Gastroesophageal sphincter (tissue), 4 donors: ENCODE data around the gene DUXA. TPM values are rescaled to one million over a fixed set of nuclear protein-coding genes. Genes with fewer than 3 reads are reported as not detected.

Experiments
- ATAC-seq: fragments of 150-250 bp; one replicate; pipeline ENCODE4 v1.9.1; 2016; ENCODE audit warnings: mild to moderate bottlenecking, moderate library complexity
- H3K27ac ChIP-seq, 4 donors: fragments of 200-600 bp; sonication (generic) in 3 of 4; 1 replicate in 3 of 4; 2 replicates in 1 of 4; pipeline ENCODE4 v1.5.1; 2016 to 2019
- H3K27me3 ChIP-seq: fragments of 200-600 bp; sonication (generic); one replicate; pipeline ENCODE4 v1.5.1; 2019
- H3K36me3 ChIP-seq, 2 donors: fragments of 200-600 bp; sonication (generic); one replicate each; pipeline ENCODE4 v1.5.1; 2019; ENCODE audit warnings: control low read depth in 1 of 2
- H3K4me1 ChIP-seq, 3 donors: fragments of 200-600 bp; sonication (generic); 1 replicate in 2 of 3; 2 replicates in 1 of 3; pipeline ENCODE4 v1.5.1; 2016 to 2019; ENCODE audit warnings: control low read depth in 2 of 3
- H3K4me3 ChIP-seq, 2 donors: fragments of 200-600 bp; sonication (generic); one replicate each; pipeline ENCODE4 v1.5.1; 2019; ENCODE audit warnings: mild to moderate bottlenecking in 1 of 2, moderate library complexity in 1 of 2
- H3K9me3 ChIP-seq, 3 donors: fragments of 200-600 bp; sonication (generic); one replicate each; pipeline ENCODE4 v1.5.1; 2017 to 2019; ENCODE audit warnings: control low read depth in 2 of 3
- EP300 ChIP-seq: sonication (generic); formaldehyde crosslinking; IDR thresholded peaks from one replicate; pipeline ENCODE4 v1.6.1; 2017; ENCODE audit warnings: antibody characterized with exemption, mild to moderate bottlenecking
- POLR2A ChIP-seq, 2 donors: fragments of 450-650 bp; IDR thresholded peaks; one replicate each; pipeline ENCODE4 v1.6.1; 2017; ENCODE audit warnings: antibody characterized with exemption in 2 of 2, mild to moderate bottlenecking in 2 of 2, moderate library complexity in 1 of 2
- POLR2AphosphoS5 ChIP-seq: sonication (generic); formaldehyde crosslinking; IDR thresholded peaks from one replicate; pipeline ENCODE4 v1.6.1; 2017; ENCODE audit warnings: antibody characterized with exemption
- WGBS, 2 donors: methylation state at CpG; one replicate each; pipeline ENCODE4 v1.1.5; 2018; ENCODE audit warnings: low coverage in 1 of 2; 5-methylcytosine and 5-hydroxymethylcytosine counted together
- total RNA-seq, 4 donors: library from RNA; depleted of rRNA; stranded (reverse); fragments of >200 nt; gene quantifications; one replicate each; pipeline ENCODE4 v1.1.0, GENCODE V29; 2016
- TF ChIP-seq, protein P1 (sequence below), 4 experiments: fragments of 200-600 bp in 2 of 4; fragments of 450-650 bp in 2 of 4; sonication (generic) in 1 of 4; IDR thresholded peaks; one replicate each; pipeline ENCODE4 v1.5.1; 2017 to 2019; ENCODE audit warnings: antibody characterized with exemption in 4 of 4, mild to moderate bottlenecking in 2 of 4, moderate library complexity in 2 of 4

The DUXA gene
- total RNA-seq, 4 donors from 2014 or later: not detected

GRCh38 chr19:57192077-57192420, 24.8 kb upstream of the DUXA start:
- H3K9me3 ChIP-seq: no peaks in the 10 kb centered on the region
- no peak for TF ChIP-seq EP300
- no peak for TF ChIP-seq POLR2A (IDR thresholded peaks at IDR 0.05)
- TF ChIP-seq, protein P1, sequence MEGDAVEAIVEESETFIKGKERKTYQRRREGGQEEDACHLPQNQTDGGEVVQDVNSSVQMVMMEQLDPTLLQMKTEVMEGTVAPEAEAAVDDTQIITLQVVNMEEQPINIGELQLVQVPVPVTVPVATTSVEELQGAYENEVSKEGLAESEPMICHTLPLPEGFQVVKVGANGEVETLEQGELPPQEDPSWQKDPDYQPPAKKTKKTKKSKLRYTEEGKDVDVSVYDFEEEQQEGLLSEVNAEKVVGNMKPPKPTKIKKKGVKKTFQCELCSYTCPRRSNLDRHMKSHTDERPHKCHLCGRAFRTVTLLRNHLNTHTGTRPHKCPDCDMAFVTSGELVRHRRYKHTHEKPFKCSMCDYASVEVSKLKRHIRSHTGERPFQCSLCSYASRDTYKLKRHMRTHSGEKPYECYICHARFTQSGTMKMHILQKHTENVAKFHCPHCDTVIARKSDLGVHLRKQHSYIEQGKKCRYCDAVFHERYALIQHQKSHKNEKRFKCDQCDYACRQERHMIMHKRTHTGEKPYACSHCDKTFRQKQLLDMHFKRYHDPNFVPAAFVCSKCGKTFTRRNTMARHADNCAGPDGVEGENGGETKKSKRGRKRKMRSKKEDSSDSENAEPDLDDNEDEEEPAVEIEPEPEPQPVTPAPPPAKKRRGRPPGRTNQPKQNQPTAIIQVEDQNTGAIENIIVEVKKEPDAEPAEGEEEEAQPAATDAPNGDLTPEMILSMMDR (IDR thresholded peaks at IDR 0.05): no peak
- no peak for TF ChIP-seq POLR2AphosphoS5
- H3K4me3 ChIP-seq: peak overlapping the region; percentile 65 to 84
- peak overlapping the region; percentile 70 to 91 (median 88) for H3K27ac ChIP-seq
- ATAC-seq: no peak
- H3K36me3 ChIP-seq: peaks cover 0 to 44% of the 10 kb centered on the region in 2 donors
- peaks cover 0 to 29% (median 13%) of the 10 kb centered on the region in 3 donors for H3K4me1 ChIP-seq
- no peaks in the 10 kb centered on the region for H3K27me3 ChIP-seq
- WGBS, 2 donors: 2 to 9% methylated on average over 4 to 6 of the region's 9 CpGs

- Histone ChIP-seq H3K4me1 (peaks cover 0 to 29% (median 13%) of the 10 kb centered on the region in 3 donors), H3K27me3 (peaks cover 3% of the 10 kb centered on the region), H3K27ac (peak within 1 kb of the TSS; percentile 70 to 91 (median 88)), H3K4me3 (peak within 1 kb of the TSS; percentile 65 to 84), H3K36me3 (peaks cover 0 to 37% of the 10 kb centered on the region in 2 donors), H3K9me3 (no peaks in the 10 kb centered on the region)
- no CpG with 5 or more reads among the region's 81 CpGs for WGBS, 2 donors
- ATAC-seq: peak; percentile 94
- TF ChIP-seq EP300: no peak
- TF ChIP-seq, protein P1 (IDR thresholded peaks at IDR 0.05): peak in 1 of 4 experiments; percentile 21
- peak; percentile 50 for TF ChIP-seq POLR2AphosphoS5
- peak; percentile 19 to 52 for TF ChIP-seq POLR2A (IDR thresholded peaks at IDR 0.05)
Measured at GRCh38 chr19:57191141-57192076, 24.1 kb upstream of the DUXA start, which contains the start of gene ZNF264. Gene ZNF264 (plus strand): TSS chr19:57191500. CDS start chr19:57191914, 414 bp downstream.

- WGBS, 2 donors: 82 to 100% methylated on average over 2 to 3 of the region's 3 CpGs
- no peak overlapping the region for H3K27ac ChIP-seq
- TF ChIP-seq POLR2A (IDR thresholded peaks at IDR 0.05) (no peak), POLR2AphosphoS5 (no peak), EP300 (no peak)
- TF ChIP-seq, protein P1 (IDR thresholded peaks at IDR 0.05): no peak
- no peak for ATAC-seq
- H3K4me3 ChIP-seq: no peak overlapping the region
- H3K4me1 ChIP-seq: peaks cover 0 to 29% (median 13%) of the 10 kb centered on the region in 3 donors
- H3K27me3 ChIP-seq: peaks cover 9% of the 10 kb centered on the region
- peaks cover 0 to 26% of the 10 kb centered on the region in 2 donors for H3K36me3 ChIP-seq
- no peaks in the 10 kb centered on the region for H3K9me3 ChIP-seq
Measured at GRCh38 chr19:57190301-57190700, 23.0 kb upstream of the DUXA start.

DNA sequence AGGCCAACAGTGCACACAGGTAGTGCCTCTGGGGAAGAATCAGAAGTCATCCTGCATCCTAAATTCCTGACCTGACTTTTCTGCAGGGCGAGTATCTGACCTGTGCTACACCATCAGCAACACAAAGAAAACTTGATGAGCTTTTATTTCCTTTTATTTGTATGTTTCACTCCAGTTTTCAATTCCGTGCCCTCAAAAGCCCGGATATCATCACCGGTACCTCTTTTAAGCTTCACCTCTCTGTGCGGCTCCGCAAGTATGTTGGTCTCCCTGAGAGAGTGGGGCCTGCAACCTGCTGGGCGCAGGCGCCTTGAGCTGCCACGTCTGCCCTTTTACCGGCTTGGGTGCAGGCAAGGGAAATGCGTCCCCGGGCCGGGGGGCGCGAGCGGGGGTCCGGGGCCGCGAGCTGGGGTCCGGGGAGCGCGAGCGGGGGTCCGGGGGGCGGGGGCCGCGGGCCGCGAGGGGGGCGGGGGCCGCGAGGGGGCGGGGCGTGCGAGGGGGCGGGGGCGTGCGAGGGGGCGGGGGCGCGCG, 4.3 kb upstream of the DUXA start:
- H3K36me3 ChIP-seq: no peaks in the 10 kb centered on the region
- peak overlapping the region; percentile 6 to 80 (median 74) for H3K27ac ChIP-seq
- no peaks in the 10 kb centered on the region for H3K27me3 ChIP-seq
- 4 to 7% methylated on average over 6 to 7 of the region's 42 CpGs for WGBS, 2 donors
- TF ChIP-seq, protein P1 (IDR thresholded peaks at IDR 0.05): no peak
- TF ChIP-seq POLR2A (IDR thresholded peaks at IDR 0.05) (no peak), EP300 (no peak), POLR2AphosphoS5 (no peak)
- no peaks in the 10 kb centered on the region for H3K9me3 ChIP-seq
- H3K4me1 ChIP-seq: peaks cover 0 to 16% (median 0%) of the 10 kb centered on the region in 3 donors
- peak overlapping the region; percentile 34 to 63 for H3K4me3 ChIP-seq
- ATAC-seq: peak; percentile 81
